Suprapubic skin (tissue), 4 donors: ENCODE results near the gene UFSP2.

Experiments
- CTCF ChIP-seq, 2 donors: fragments of 200-600 bp in 1 of 2; fragments of 450-650 bp in 1 of 2; sonication (generic) in 1 of 2; IDR thresholded peaks; one replicate each; pipeline ENCODE4 v1.5.1; 2016 to 2019; ENCODE audit warnings: antibody characterized with exemption in 2 of 2, mild to moderate bottlenecking in 1 of 2, moderate library complexity in 1 of 2
- POLR2A ChIP-seq, 2 donors: fragments of 450-650 bp; IDR thresholded peaks; one replicate each; pipeline ENCODE4 v1.6.1; 2017; ENCODE audit warnings: antibody characterized with exemption in 2 of 2, mild to moderate bottlenecking in 2 of 2, moderate library complexity in 2 of 2
- POLR2AphosphoS5 ChIP-seq, 3 donors: sonication (generic); formaldehyde crosslinking; IDR thresholded peaks; one replicate each; pipeline ENCODE4 v1.6.1; 2017; ENCODE audit warnings: antibody characterized with exemption in 3 of 3

- TF ChIP-seq POLR2A (IDR thresholded peaks at IDR 0.05): no peak
- no peak for TF ChIP-seq POLR2AphosphoS5 (IDR thresholded peaks at IDR 0.05)
- no peak for TF ChIP-seq CTCF (IDR thresholded peaks at IDR 0.05)
Measured at GRCh38 chr4:185374573-185374972, 51.2 kb downstream of the UFSP2 start.
